Ascending aorta (tissue), 2 donors: Measurements from ENCODE around the gene LMO1. TPM values are rescaled to one million over a fixed set of nuclear protein-coding genes. Genes with fewer than 3 reads are reported as not detected.

Experiments
- DNase-seq, 2 donors: peaks; one replicate each; pipeline ENCODE4 v3.0.0-alpha.2; 2019; ENCODE audit warnings: low spot score in 2 of 2
- H3K27ac ChIP-seq, 2 donors: fragments of 200-600 bp; sonication (generic); one replicate each; pipeline ENCODE4 v1.5.1; 2016 to 2017; ENCODE audit warnings: mild to moderate bottlenecking in 1 of 2
- H3K27me3 ChIP-seq: fragments of 200-600 bp; sonication (generic); one replicate; pipeline ENCODE4 v1.5.1; 2017
- H3K36me3 ChIP-seq, 2 donors: fragments of 200-600 bp; sonication (generic); one replicate each; pipeline ENCODE4 v1.5.1; 2016
- H3K4me1 ChIP-seq, 2 donors: fragments of 200-600 bp; sonication (generic); one replicate each; pipeline ENCODE4 v1.5.1; 2016 to 2017; ENCODE audit warnings: mild to moderate bottlenecking in 1 of 2
- H3K4me3 ChIP-seq, 2 donors: fragments of 200-600 bp; sonication (generic); one replicate each; pipeline ENCODE4 v1.5.1; 2016 to 2017; ENCODE audit warnings: mild to moderate bottlenecking in 1 of 2
- H3K9me3 ChIP-seq, 2 donors: fragments of 200-600 bp; sonication (generic); one replicate each; pipeline ENCODE4 v1.5.1; 2016
- CTCF ChIP-seq, 3 experiments: fragments of 200-600 bp in 2 of 3; fragments of 450-650 bp in 1 of 3; sonication (generic) in 2 of 3; IDR thresholded peaks; one replicate each; pipeline ENCODE4 v1.5.1; 2016 to 2019; ENCODE audit warnings: antibody characterized with exemption in 3 of 3, mild to moderate bottlenecking in 1 of 3, moderate library complexity in 1 of 3
- intact Hi-C: fragments of 100-400 bp; cut with DNase I; formaldehyde crosslinking; loops from one replicate; pipeline ENCODE4 v1.15.1; 2023
- total RNA-seq: library from RNA; depleted of rRNA; stranded (reverse); fragments of >200 nt; gene quantifications from one replicate; pipeline ENCODE4 v1.1.0, GENCODE V29; 2016

The LMO1 gene
- total RNA-seq, 1 donor from 2014 or later = not detected

- Histone ChIP-seq H3K4me1 (peaks cover 2 to 9% of the 10 kb centered on the region in 2 donors), H3K4me3 (no peak overlapping the region), H3K9me3 (no peaks in the 10 kb centered on the region), H3K27me3 (no peaks in the 10 kb centered on the region), H3K27ac (peak overlapping the region in 1 of 2 donors; percentile 7), H3K36me3 (no peaks in the 10 kb centered on the region)
- intact Hi-C loops = no loop called here
- TF ChIP-seq CTCF (IDR thresholded peaks at IDR 0.05) = no peak
- DNase-seq = peak in 1 of 2 donors; percentile 71
Measured at GRCh38 chr11:8258784-8259183, 4.9 kb downstream of the LMO1 start.

GRCh38 chr11:8258289-8258688 lies 5.4 kb downstream of the LMO1 start:
- intact Hi-C loops = no loop called here
- Histone ChIP-seq H3K9me3 (no peaks in the 10 kb centered on the region), H3K4me1 (peaks cover 2 to 9% of the 10 kb centered on the region in 2 donors), H3K27ac (peak overlapping the region in 1 of 2 donors; percentile 7), H3K36me3 (no peaks in the 10 kb centered on the region), H3K27me3 (no peaks in the 10 kb centered on the region), H3K4me3 (no peak overlapping the region)
- no peak for TF ChIP-seq CTCF (IDR thresholded peaks at IDR 0.05)
- DNase-seq = peak; percentile 16 to 68

GRCh38 chr11:8257003-8257664 lies 6.5 kb downstream of the LMO1 start:
- peak in 1 of 2 donors; percentile 27 for DNase-seq

GRCh38 chr11:8256271-8257002 lies 7.2 kb downstream of the LMO1 start:
- no peak overlapping the region for H3K27ac ChIP-seq
- intact Hi-C loops = no loop called here
- peaks cover 2 to 7% of the 10 kb centered on the region in 2 donors for H3K4me1 ChIP-seq
- H3K4me3 ChIP-seq = no peak overlapping the region
- no peaks in the 10 kb centered on the region for H3K27me3 ChIP-seq
- no peak for TF ChIP-seq CTCF (IDR thresholded peaks at IDR 0.05)
- H3K9me3 ChIP-seq = no peaks in the 10 kb centered on the region
- peak in 1 of 2 donors; percentile 42 for DNase-seq
- H3K36me3 ChIP-seq = no peaks in the 10 kb centered on the region

More at GRCh38 chr11:8257003-8257664, 6.5 kb downstream of the LMO1 start:
- Histone ChIP-seq H3K27me3 (no peaks in the 10 kb centered on the region), H3K36me3 (no peaks in the 10 kb centered on the region), H3K4me3 (no peak overlapping the region), H3K27ac (no peak overlapping the region), H3K4me1 (peaks cover 2 to 7% of the 10 kb centered on the region in 2 donors), H3K9me3 (no peaks in the 10 kb centered on the region)
- no peak for TF ChIP-seq CTCF (IDR thresholded peaks at IDR 0.05)
- intact Hi-C loops = no loop called here

DNA sequence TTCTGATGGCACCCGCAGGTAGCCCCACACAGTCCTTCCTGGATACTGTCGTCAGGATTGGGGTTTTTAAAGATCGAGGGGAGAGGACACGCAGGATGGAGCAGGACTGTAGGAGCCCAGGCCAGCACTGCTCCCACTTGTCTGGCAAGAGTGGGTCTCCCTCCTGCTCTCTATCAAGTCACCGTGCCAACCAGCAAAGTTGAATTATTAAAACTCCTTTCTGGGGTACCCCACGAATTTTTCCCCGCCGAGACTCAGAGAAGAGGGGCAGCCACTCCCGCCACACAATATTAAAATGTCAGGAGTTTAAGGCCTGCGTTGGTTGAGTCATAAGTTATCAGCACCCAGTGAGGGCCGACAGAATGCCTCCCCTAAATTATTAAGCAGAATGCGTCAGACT lies 10.1 kb downstream of the LMO1 start:
- no peak overlapping the region for H3K27ac ChIP-seq
- peak in 1 of 2 donors; percentile 13 for DNase-seq
- no peaks in the 10 kb centered on the region for H3K9me3 ChIP-seq
- no peak overlapping the region for H3K4me3 ChIP-seq
- no peaks in the 10 kb centered on the region for H3K27me3 ChIP-seq
- intact Hi-C loops = no loop called here
- H3K4me1 ChIP-seq = no peaks in the 10 kb centered on the region
- no peaks in the 10 kb centered on the region for H3K36me3 ChIP-seq
- no peak for TF ChIP-seq CTCF (IDR thresholded peaks at IDR 0.05)
